Activated T-helper 9 cell treated with anti-CD3 and anti-CD28 coated beads, Interleukin-2, amount 50 U/mL, for 16 hours (primary cell): ENCODE data around the gene SLC4A1AP.
"Not testable (repeated sequence)": the region's sequence is repeated elsewhere in the genome, so short reads cannot be mapped to it uniquely, and the experiment has no call there.

ENCODE experiments used
- DNase-seq: peaks from one replicate; pipeline ENCODE4 v3.0.0-alpha.2; 2020; ENCODE audit warnings: low read depth

Gene SLC4A1AP, protein sequence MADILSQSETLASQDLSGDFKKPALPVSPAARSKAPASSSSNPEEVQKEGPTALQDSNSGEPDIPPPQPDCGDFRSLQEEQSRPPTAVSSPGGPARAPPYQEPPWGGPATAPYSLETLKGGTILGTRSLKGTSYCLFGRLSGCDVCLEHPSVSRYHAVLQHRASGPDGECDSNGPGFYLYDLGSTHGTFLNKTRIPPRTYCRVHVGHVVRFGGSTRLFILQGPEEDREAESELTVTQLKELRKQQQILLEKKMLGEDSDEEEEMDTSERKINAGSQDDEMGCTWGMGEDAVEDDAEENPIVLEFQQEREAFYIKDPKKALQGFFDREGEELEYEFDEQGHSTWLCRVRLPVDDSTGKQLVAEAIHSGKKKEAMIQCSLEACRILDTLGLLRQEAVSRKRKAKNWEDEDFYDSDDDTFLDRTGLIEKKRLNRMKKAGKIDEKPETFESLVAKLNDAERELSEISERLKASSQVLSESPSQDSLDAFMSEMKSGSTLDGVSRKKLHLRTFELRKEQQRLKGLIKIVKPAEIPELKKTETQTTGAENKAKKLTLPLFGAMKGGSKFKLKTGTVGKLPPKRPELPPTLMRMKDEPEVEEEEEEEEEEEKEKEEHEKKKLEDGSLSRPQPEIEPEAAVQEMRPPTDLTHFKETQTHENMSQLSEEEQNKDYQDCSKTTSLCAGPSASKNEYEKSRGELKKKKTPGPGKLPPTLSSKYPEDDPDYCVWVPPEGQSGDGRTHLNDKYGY

GRCh38 chr2:27663285-27664153 is at the start of gene SLC4A1AP, which contains the start of gene SUPT7L:
TSS of gene SLC4A1AP (plus strand) at chr2:27663889. CDS start at chr2:27663915, 26 bp downstream.
TSS of gene SUPT7L (minus strand) at chr2:27663614. CDS start at chr2:27662192, 1,422 bp downstream.
- peak; percentile 58 for DNase-seq

GRCh38 chr2:27613985-27614384 is 49.7 kb upstream of the SLC4A1AP start:
- no peak for DNase-seq

GRCh38 chr2:27615316-27615715 is 48.4 kb upstream of the SLC4A1AP start:
- no peak for DNase-seq

- DNase-seq = no peak
These were observed 42.2 kb upstream of the SLC4A1AP start for GRCh38 chr2:27621524-27621923.

DNA sequence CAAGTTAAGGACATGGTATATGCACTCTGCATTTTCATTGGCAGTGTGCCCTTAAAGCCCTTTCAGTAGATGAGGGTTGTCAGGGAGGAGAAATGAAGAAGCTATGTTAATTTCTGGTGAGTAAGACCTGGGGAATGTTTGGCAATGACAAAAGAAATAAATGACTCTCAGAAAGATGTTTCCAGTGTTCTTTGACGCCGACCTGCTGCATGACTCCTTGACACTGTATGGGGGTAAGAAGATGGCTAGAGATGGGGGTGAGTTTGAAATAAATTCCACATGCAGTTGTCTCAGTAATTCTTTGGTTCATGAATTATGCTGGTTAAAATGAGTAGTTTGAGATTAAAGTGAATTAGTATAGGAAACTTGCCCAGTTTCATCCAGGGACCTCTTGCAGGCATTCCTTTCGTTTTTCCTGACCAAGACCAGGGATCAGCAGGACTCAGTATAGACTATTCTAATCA is 40.7 kb upstream of the SLC4A1AP start:
- no peak for DNase-seq

DNA sequence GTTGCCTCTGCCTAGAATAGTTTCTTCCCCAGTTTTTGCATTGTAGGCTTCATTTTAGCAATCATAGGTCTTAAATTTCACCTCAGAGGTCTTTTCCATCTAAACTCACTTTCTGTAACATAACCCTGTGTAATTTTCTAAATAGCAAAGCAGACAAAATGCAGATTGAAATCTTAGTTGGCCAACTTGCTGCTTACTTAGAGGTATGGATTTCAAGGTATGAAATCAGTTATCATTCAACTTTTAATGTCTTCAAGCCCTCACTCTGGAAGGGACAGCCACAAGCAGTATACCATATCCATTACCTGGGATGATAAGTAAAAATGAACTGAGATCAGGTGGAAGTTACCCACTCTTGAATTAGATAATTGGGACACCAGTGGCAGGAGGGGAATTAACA is 38.7 kb upstream of the SLC4A1AP start:
- DNase-seq = no peak

- DNase-seq = not testable (repeated sequence)
These were observed 37.4 kb upstream of the SLC4A1AP start for GRCh38 chr2:27626323-27626722.

DNA sequence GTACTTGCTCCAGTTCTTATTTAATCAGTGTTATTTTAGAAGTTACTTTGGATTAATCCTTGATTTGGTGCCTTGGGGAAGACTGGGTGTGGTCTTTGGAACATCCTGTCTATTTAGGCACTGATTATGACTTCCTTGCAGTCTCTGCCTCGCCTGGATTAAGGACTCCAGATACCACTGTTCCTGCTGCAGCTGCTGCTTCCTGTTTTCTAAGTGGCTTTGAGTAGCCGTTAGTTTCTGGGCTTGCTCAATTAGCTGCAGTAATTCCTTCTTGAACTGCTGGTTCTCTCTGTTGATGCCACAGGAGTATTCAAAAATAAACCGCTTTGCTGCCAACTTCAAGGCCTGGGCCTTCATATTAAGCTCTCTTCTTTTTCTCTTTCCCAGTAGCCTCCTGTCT is 36.8 kb upstream of the SLC4A1AP start:
- not testable (repeated sequence) for DNase-seq

DNA sequence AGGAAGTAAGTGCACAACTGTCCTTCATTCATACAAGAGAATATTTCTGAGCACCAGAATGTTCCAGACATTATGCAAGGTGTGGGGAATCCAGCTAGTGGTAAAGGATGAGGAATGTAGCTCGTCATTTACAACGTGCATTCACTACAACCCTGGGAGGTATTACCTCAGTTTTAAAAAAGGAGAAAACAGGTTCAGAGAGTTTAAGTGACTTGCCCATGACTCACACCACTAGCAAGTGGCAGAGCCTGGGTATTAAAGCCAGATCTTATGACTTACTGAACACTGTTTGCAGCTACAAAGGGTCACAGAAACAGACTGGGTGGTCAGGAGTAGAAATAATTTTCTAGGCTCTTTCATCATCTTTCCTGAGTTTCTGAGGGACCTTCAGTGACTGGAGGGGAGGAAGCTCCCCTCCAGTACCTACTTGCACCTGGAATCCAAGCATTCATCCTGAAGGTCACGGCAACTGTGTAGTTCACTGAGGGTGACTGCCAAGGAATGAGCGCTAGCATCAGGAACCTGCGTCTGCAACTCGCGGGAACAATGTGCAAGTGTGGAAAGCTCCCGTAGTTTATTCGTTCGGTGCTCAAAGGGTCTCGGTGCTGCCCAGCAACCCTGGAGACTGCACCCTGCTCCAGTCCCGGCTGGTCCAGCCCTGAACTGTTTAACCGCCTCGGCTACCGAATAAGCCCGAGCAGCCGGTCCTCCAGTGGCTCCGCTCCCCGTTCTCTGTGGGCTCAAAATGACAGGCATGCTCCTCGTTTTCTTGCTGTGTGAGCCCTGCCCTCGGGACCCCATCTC is 35.5 kb upstream of the SLC4A1AP start:
- DNase-seq = no peak

GRCh38 chr2:27628767-27629709 is 34.7 kb upstream of the SLC4A1AP start, which contains the start of the genes CCDC121 and GPN1:
TSS of gene CCDC121 (minus strand) at chr2:27629012. CDS start at chr2:27627799, 1,213 bp downstream.
TSS of gene GPN1 (plus strand) at chr2:27629050. CDS start at chr2:27629059, 9 bp downstream.
- peak; percentile 93 for DNase-seq

DNA sequence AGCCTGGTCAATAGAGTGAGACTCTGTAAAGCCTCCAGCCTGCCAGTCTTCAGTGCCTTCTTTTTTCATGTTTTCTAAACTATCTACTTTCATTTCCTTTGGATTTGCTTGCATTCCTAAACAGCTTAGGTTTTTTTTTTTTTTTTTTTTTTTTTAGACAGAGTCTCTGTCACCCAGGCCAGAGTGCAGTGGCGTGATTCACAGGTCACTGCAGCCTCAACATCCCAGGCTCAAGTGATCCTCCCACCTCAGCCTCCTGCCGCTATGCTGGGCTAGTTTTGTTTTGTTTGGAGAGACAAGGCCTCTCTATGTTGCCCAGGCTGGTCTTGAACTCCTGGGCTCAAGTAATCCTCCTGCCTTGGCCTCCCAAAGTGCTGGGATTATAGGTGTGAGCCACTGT is 33.4 kb upstream of the SLC4A1AP start:
- not testable (repeated sequence) for DNase-seq

GRCh38 chr2:27634291-27634690 is 29.4 kb upstream of the SLC4A1AP start:
- no peak for DNase-seq

GRCh38 chr2:27636766-27637165 is 26.9 kb upstream of the SLC4A1AP start:
- DNase-seq = no peak

GRCh38 chr2:27638037-27638637 is 25.6 kb upstream of the SLC4A1AP start:
- no peak for DNase-seq

- no peak for DNase-seq
These were observed 25.0 kb upstream of the SLC4A1AP start for GRCh38 chr2:27638709-27639108.

GRCh38 chr2:27640722-27641245 is 22.9 kb upstream of the SLC4A1AP start:
- no peak for DNase-seq

DNA sequence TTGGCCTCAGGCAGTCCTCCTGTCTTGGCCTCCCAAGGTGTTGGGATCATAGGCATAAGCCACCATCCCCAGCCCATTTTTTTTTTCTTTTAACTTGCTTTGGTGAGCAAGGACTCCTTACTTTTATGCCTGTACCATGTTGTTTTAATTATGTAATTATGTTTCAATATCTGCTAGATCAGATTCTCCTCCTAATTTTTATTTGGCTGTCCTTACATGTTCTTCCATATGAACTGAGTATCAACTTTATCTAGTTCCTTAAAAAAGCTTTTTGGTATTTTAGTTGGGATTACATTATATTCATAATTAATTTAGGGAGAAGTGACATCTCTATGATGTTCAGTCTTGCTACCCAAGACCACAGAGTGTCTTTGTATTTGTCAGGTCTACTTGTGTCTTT is 18.5 kb upstream of the SLC4A1AP start:
- no peak for DNase-seq

DNA sequence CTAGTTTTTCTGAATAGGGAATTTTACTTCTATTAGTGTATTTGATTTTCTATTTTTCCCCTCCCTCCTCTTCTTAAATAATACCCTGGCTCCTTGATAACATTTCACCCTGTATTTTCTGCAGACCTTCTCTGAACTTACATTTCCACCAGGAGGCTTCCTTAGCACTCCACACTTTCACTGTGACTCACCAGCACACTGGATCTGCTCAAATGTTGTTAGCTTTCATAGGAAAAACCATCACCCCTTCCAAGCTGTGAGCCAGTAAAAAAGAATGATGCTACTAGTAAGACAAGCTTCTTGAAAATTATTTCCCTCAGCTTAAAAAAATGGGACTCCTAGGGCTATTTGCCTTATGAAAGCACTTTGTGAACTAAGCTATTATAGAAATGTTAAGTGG is 16.4 kb upstream of the SLC4A1AP start:
- no peak for DNase-seq

GRCh38 chr2:27647737-27648136 is 16.0 kb upstream of the SLC4A1AP start:
- no peak for DNase-seq
